Activated T-helper 2 cell treated with anti-CD3 and anti-CD28 coated beads, Interferon-gamma antibody, Interleukin-2, Interleukin-4, amounts not matched to agents 10 μg/mL and 5 μg/mL and 100 μg/mL, durations not matched to agents 14 hours and 24 hours and 36 hours (primary cell): ENCODE data around the gene UBE2R2. TPM values are rescaled to one million over a fixed set of nuclear protein-coding genes. Genes with fewer than 3 reads are reported as not detected.

Experiments used
- DNase-seq: peaks from one replicate; pipeline ENCODE4 v3.0.0; 2021; ENCODE audit warnings: low spot score
- H3K27ac Mint-ChIP-seq: one replicate; pipeline ENCODE4 v1.8.0; 2021; ENCODE audit warnings: mixed read lengths
- H3K27me3 Mint-ChIP-seq: one replicate; pipeline ENCODE4 v1.8.0; 2021; ENCODE audit warnings: low read depth, mixed read lengths
- H3K36me3 Mint-ChIP-seq: one replicate; pipeline ENCODE4 v1.8.0; 2021; ENCODE audit warnings: low read depth, mixed read lengths
- H3K4me1 Mint-ChIP-seq: one replicate; pipeline ENCODE4 v1.8.0; 2021; ENCODE audit warnings: low read depth, mixed read lengths
- H3K4me3 Mint-ChIP-seq: one replicate; pipeline ENCODE4 v1.8.0; 2021; ENCODE audit warnings: low read depth, mild to moderate bottlenecking, moderate library complexity, mixed read lengths
- H3K9me3 Mint-ChIP-seq: one replicate; pipeline ENCODE4 v1.8.0; 2021; ENCODE audit warnings: mixed read lengths
- intact Hi-C: fragments of 100-400 bp; cut with micrococcal nuclease; formaldehyde crosslinking; loops from one replicate; pipeline ENCODE4 v1.15.1; 2023
- total RNA-seq: library from RNA; stranded (reverse); gene quantifications from 2 replicates; pipeline ENCODE4 v1.2.3, GENCODE V29; 2022

The UBE2R2 gene
- total RNA-seq, 1 donor from 2014 or later: 44.1 TPM

- Mint-ChIP-seq H3K27ac (peak overlapping the region; percentile 30), H3K9me3 (no peaks in the 10 kb centered on the region), H3K4me1 (peaks cover 4% of the 10 kb centered on the region), H3K36me3 (peaks cover 77% of the 10 kb centered on the region), H3K27me3 (no peaks in the 10 kb centered on the region), H3K4me3 (no peak overlapping the region)
- DNase-seq: no peak
- intact Hi-C loops: no loop called here
Observed at GRCh38 chr9:33919276-33919897, 102.4 kb downstream of the UBE2R2 start.

GRCh38 chr9:33921967-33922895, 105.3 kb downstream of the UBE2R2 start:
- intact Hi-C loops: loop anchor here (5.0 kb wide), 1 partner anchor 110 kb away; no protein-coding TSS in a partner anchor
- no peak for DNase-seq
- Mint-ChIP-seq H3K36me3 (peaks cover 81% of the 10 kb centered on the region), H3K27me3 (no peaks in the 10 kb centered on the region), H3K4me3 (no peak overlapping the region), H3K27ac (no peak overlapping the region), H3K9me3 (no peaks in the 10 kb centered on the region), H3K4me1 (peaks cover 2% of the 10 kb centered on the region)

GRCh38 chr9:33923079-33923478, 106.1 kb downstream of the UBE2R2 start:
- H3K9me3 Mint-ChIP-seq: no peaks in the 10 kb centered on the region
- DNase-seq: no peak
- no peak overlapping the region for H3K4me3 Mint-ChIP-seq
- H3K4me1 Mint-ChIP-seq: peaks cover 2% of the 10 kb centered on the region
- intact Hi-C loops: loop anchor here (5.0 kb wide), 1 partner anchor 111 kb away; no protein-coding TSS in a partner anchor
- no peaks in the 10 kb centered on the region for H3K27me3 Mint-ChIP-seq
- peaks cover 81% of the 10 kb centered on the region for H3K36me3 Mint-ChIP-seq
- H3K27ac Mint-ChIP-seq: no peak overlapping the region

GRCh38 chr9:33923998-33924701, 107.2 kb downstream of the UBE2R2 start:
- H3K36me3 Mint-ChIP-seq: peaks cover 76% of the 10 kb centered on the region
- no peak overlapping the region for H3K27ac Mint-ChIP-seq
- H3K4me1 Mint-ChIP-seq: peaks cover 2% of the 10 kb centered on the region
- no peak for DNase-seq
- intact Hi-C loops: loop anchor here (5.0 kb wide), 1 partner anchor 112 kb away; no protein-coding TSS in a partner anchor
- no peaks in the 10 kb centered on the region for H3K9me3 Mint-ChIP-seq
- H3K27me3 Mint-ChIP-seq: no peaks in the 10 kb centered on the region
- H3K4me3 Mint-ChIP-seq: no peak overlapping the region

GRCh38 chr9:33924978-33925797, 108.2 kb downstream of the UBE2R2 start:
- Mint-ChIP-seq H3K27me3 (no peaks in the 10 kb centered on the region), H3K27ac (no peak overlapping the region), H3K9me3 (no peaks in the 10 kb centered on the region), H3K4me3 (no peak overlapping the region), H3K4me1 (no peaks in the 10 kb centered on the region), H3K36me3 (peaks cover 70% of the 10 kb centered on the region)
- intact Hi-C loops: loop anchor here (5.0 kb wide), 1 partner anchor 113 kb away; no protein-coding TSS in a partner anchor
- no peak for DNase-seq

GRCh38 chr9:33926746-33927485, 110.0 kb downstream of the UBE2R2 start:
- no peaks in the 10 kb centered on the region for H3K27me3 Mint-ChIP-seq
- no peak overlapping the region for H3K27ac Mint-ChIP-seq
- intact Hi-C loops: no loop called here
- H3K4me3 Mint-ChIP-seq: no peak overlapping the region
- H3K36me3 Mint-ChIP-seq: peaks cover 70% of the 10 kb centered on the region
- no peak for DNase-seq
- no peaks in the 10 kb centered on the region for H3K9me3 Mint-ChIP-seq
- H3K4me1 Mint-ChIP-seq: no peaks in the 10 kb centered on the region

- Mint-ChIP-seq H3K4me1 (no peaks in the 10 kb centered on the region), H3K4me3 (no peak overlapping the region), H3K36me3 (peaks cover 70% of the 10 kb centered on the region), H3K27me3 (no peaks in the 10 kb centered on the region), H3K9me3 (no peaks in the 10 kb centered on the region), H3K27ac (no peak overlapping the region)
- DNase-seq: no peak
- intact Hi-C loops: no loop called here
Observed at GRCh38 chr9:33927694-33928093, 110.7 kb downstream of the UBE2R2 start.

- intact Hi-C loops: no loop called here
- Mint-ChIP-seq H3K36me3 (peaks cover 82% of the 10 kb centered on the region), H3K4me1 (no peaks in the 10 kb centered on the region), H3K4me3 (no peak overlapping the region), H3K9me3 (no peaks in the 10 kb centered on the region), H3K27me3 (no peaks in the 10 kb centered on the region), H3K27ac (no peak overlapping the region)
- no peak for DNase-seq
Observed at GRCh38 chr9:33931326-33931725, 114.4 kb downstream of the UBE2R2 start.

GRCh38 chr9:33932078-33932807, 115.3 kb downstream of the UBE2R2 start:
- Mint-ChIP-seq H3K27ac (no peak overlapping the region), H3K36me3 (peaks cover 81% of the 10 kb centered on the region), H3K4me1 (no peaks in the 10 kb centered on the region), H3K27me3 (no peaks in the 10 kb centered on the region), H3K9me3 (no peaks in the 10 kb centered on the region), H3K4me3 (no peak overlapping the region)
- intact Hi-C loops: no loop called here
- DNase-seq: no peak

- H3K4me1 Mint-ChIP-seq: no peaks in the 10 kb centered on the region
- H3K27ac Mint-ChIP-seq: no peak overlapping the region
- H3K9me3 Mint-ChIP-seq: no peaks in the 10 kb centered on the region
- no peak for DNase-seq
- peaks cover 75% of the 10 kb centered on the region for H3K36me3 Mint-ChIP-seq
- no peaks in the 10 kb centered on the region for H3K27me3 Mint-ChIP-seq
- intact Hi-C loops: no loop called here
- no peak overlapping the region for H3K4me3 Mint-ChIP-seq
Observed at GRCh38 chr9:33934188-33934878, 117.4 kb downstream of the UBE2R2 start.
